Measurements from ENCODE around the gene SLC22A17.

Gene SLC22A17

DNA sequence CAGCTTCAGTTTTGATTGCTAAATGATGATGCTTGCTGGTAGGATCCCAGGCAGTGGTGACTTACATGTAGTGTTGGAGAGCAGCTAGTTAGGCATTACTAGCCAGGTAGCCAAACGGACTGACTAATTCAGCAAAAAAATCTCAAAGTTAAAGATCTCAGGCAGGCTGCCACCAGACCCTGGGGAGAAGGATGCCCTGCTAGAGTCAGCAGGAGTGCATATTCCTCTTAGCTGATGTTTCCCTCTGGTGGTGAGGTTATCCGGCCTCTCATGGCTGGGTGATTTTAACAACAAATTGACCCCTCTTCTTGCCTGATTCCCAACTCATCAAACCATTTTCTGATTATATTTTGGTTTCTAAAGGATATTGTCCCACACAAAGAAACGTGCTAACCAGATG lies 9.5 kb upstream of the SLC22A17 start:
- in situ Hi-C loops (cut with HindIII; ENCODE audit: low sequenced_read_pairs): no loop called here
- H3K4me3 ChIP-seq (ENCODE audit: low read depth, low read length): no peak overlapping the region
- peak; percentile 14 for DNase-seq (ENCODE audit: low read depth, low spot score)
- TF ChIP-seq, protein P1, sequence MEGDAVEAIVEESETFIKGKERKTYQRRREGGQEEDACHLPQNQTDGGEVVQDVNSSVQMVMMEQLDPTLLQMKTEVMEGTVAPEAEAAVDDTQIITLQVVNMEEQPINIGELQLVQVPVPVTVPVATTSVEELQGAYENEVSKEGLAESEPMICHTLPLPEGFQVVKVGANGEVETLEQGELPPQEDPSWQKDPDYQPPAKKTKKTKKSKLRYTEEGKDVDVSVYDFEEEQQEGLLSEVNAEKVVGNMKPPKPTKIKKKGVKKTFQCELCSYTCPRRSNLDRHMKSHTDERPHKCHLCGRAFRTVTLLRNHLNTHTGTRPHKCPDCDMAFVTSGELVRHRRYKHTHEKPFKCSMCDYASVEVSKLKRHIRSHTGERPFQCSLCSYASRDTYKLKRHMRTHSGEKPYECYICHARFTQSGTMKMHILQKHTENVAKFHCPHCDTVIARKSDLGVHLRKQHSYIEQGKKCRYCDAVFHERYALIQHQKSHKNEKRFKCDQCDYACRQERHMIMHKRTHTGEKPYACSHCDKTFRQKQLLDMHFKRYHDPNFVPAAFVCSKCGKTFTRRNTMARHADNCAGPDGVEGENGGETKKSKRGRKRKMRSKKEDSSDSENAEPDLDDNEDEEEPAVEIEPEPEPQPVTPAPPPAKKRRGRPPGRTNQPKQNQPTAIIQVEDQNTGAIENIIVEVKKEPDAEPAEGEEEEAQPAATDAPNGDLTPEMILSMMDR (IDR thresholded peaks at IDR 0.05; ENCODE audit: low read depth, low read length): peak; percentile 31

DNA sequence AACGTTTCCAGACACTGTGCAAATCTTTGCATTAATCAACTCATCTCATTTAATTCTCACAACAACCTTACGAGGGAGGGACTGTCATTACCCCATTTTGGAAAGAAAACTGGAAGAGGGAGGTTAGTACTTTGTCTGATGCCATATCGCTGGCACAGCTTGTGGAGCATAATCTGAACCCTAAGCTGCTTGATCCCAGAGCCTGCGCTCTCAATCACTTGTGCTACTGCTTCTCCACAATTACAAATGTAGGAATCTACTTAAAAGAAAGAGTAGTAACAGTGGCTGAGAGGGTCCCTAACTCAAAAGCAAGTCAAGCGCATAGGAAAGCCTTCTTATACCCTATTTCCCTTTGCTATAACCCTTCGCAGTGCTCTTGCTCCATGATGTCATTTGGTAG lies 9.1 kb upstream of the SLC22A17 start:
- TF ChIP-seq, protein P1 (IDR thresholded peaks at IDR 0.05; ENCODE audit: low read depth, low read length): no peak
- no peak overlapping the region for H3K4me3 ChIP-seq (ENCODE audit: low read depth, low read length)
- in situ Hi-C loops (cut with HindIII; ENCODE audit: low sequenced_read_pairs): no loop called here
- no peak for DNase-seq (ENCODE audit: low read depth, low spot score)

DNA sequence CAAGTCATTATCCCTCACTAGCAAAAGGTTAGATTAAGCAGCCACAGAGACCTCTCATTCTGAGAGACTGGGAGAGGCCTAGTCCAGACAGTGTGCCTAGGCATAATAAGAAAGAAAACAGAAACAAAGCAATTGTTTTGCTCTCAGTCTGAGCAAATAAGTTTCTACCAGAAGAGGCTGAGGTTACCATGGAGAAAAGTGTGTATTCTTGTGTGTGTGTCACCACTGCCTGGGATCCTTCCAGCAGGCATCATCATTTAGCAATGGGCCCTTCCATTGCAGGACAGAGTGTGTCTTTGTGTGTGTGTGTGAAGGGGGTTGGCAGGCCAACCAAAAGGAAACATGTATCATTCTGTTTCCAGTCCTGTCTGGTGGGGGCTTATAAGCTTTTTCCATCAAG lies 8.6 kb upstream of the SLC22A17 start:
- in situ Hi-C loops (cut with HindIII; ENCODE audit: low sequenced_read_pairs): no loop called here
- TF ChIP-seq, protein P1 (IDR thresholded peaks at IDR 0.05; ENCODE audit: low read depth, low read length): no peak
- H3K4me3 ChIP-seq (ENCODE audit: low read depth, low read length): no peak overlapping the region
- DNase-seq (ENCODE audit: low read depth, low spot score): peak; percentile 54

DNA sequence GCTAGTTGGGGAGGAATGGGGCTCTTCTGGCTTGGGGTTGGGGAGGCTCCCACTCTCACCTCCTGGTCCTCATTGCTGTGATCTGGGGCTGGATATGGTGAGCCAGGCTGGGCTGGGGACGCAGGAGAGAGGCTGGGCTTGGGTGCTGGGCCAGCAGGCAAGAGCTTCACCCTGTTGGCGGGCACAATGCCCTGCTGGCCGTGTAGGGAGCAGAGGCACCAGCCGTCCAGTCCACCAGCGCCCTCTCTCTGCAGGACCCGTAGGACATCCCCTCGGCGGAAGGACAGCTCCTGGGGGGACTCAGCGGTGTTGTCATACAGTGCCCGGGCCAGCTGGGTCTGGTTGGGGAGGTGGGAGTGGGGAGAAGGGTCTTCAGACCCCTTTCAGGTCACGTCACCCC lies 7.8 kb upstream of the SLC22A17 start:
- no peak for DNase-seq (ENCODE audit: low read depth, low spot score)
- in situ Hi-C loops (cut with HindIII; ENCODE audit: low sequenced_read_pairs): no loop called here
- TF ChIP-seq, protein P1 (IDR thresholded peaks at IDR 0.05; ENCODE audit: low read depth, low read length): peak; percentile 24
- no peak overlapping the region for H3K4me3 ChIP-seq (ENCODE audit: low read depth, low read length)

DNA sequence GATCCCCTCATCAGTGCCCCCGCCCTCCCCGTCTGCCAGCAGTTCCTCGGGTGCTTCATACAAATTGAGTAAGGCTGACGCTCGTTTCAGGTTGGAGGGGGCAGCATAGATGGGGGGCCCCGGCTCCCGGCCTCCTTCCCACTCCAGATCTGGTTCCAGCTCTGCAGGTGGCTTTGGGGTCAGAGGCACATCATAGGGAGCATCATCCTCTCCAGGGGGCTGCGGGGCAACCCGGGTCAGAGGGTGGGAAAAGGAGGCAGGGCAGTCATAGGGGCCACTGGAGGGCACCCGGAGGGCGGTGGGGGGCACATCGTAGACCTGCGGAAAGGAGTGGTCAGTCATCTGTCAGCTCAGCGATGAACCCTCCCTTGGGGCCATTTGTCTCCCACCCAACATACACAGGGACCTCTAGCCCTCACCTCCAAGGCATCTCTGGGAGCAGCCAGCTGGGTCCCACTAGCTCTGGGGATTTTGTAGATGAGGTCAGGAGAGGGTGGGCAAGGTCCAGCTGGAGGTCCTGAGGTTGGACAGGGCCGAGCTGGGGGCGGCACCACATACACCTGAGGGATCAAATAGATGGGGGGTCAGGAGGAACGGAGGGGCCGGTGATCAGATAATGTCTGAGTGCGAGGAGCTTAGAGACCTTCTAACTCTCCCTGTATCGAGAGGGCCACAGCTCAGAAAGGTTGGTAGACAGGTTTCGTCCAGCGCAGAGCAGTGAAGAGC lies 7.2 kb upstream of the SLC22A17 start:
- in situ Hi-C loops (cut with HindIII; ENCODE audit: low sequenced_read_pairs): no loop called here
- H3K4me3 ChIP-seq (ENCODE audit: low read depth, low read length): no peak overlapping the region
- TF ChIP-seq, protein P1 (IDR thresholded peaks at IDR 0.05; ENCODE audit: low read depth, low read length): no peak
- DNase-seq (ENCODE audit: low read depth, low spot score): no peak

DNA sequence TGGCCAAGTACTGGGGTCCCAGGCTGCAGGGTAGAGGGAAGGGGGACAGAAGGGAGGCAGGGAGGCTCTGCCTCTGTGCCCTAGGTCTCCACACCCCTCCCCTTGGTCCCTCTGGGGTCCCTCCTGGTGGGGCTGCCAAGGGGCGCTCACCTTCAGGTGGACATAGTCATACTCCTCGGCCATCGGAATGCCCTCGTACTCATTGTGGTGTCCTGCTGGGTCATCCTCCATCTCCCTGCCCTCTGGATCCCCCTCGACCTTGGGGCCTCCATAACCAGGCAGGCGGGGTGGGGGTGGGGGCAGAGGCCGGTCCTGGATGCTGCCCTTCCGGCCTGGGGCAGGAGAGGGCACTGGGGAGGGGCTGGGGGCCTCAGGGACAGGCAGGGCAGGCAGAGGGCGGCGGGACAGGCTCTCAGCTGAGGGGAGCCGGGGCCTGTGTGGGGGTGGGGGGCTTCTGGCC lies 6.5 kb upstream of the SLC22A17 start:
- TF ChIP-seq, protein P1 (IDR thresholded peaks at IDR 0.05; ENCODE audit: low read depth, low read length): no peak
- in situ Hi-C loops (cut with HindIII; ENCODE audit: low sequenced_read_pairs): no loop called here
- no peak overlapping the region for H3K4me3 ChIP-seq (ENCODE audit: low read depth, low read length)
- DNase-seq (ENCODE audit: low read depth, low spot score): no peak
